Measurements from ENCODE around the gene TRAM2.

- TF ChIP-seq CTCF (IDR thresholded peaks at IDR 0.05; ENCODE audit: low read depth, low read length) (no peak), EZH2phosphoT487 (IDR thresholded peaks at IDR 0.05; ENCODE audit: low read depth) (no peak)
Observed at GRCh38 chr6:52489881-52490280, 87.0 kb downstream of the TRAM2 start.

All from OCI-LY3 (cell line).